Suprapubic skin (tissue), 3 donors: ENCODE measurements around the gene FGFR3.

Source experiments
- CTCF ChIP-seq, 2 donors: fragments of 200-600 bp in 1 of 2; fragments of 450-650 bp in 1 of 2; sonication (generic) in 1 of 2; IDR thresholded peaks; one replicate each; pipeline ENCODE4 v1.5.1; 2016 to 2019; ENCODE audit warnings: antibody characterized with exemption in 2 of 2, mild to moderate bottlenecking in 1 of 2, moderate library complexity in 1 of 2
- POLR2A ChIP-seq, 2 donors: fragments of 450-650 bp; IDR thresholded peaks; one replicate each; pipeline ENCODE4 v1.6.1; 2017; ENCODE audit warnings: antibody characterized with exemption in 2 of 2, mild to moderate bottlenecking in 2 of 2, moderate library complexity in 2 of 2

GRCh38 chr4:1749370-1749769, 43.7 kb upstream of the FGFR3 start:
- no peak for TF ChIP-seq POLR2A (IDR thresholded peaks at IDR 0.05)
- no peak for TF ChIP-seq CTCF (IDR thresholded peaks at IDR 0.05)
